ENCODE data around the gene SPOCK2.

- TF ChIP-seq CTCF (optimal IDR thresholded peaks at IDR 0.05 in 1 of 3, IDR thresholded peaks at IDR 0.05 in 1 of 3, conservative IDR thresholded peaks at IDR 0.05 in 1 of 3; ENCODE audit: extremely low read depth in 1 of 3, insufficient read depth in 2 of 3, low read length in 3 of 3) (no peak), EZH2 (IDR thresholded peaks at IDR 0.05; ENCODE audit: low read length) (no peak)
These were observed 1.3 kb upstream of the SPOCK2 start for GRCh38 chr10:72089618-72090017.
